GM21390 (cell line): Measurements from ENCODE around the gene JHY.
"Not testable (repeated sequence)": the region's sequence is repeated elsewhere in the genome, so short reads cannot be mapped to it uniquely, and the experiment has no call there.

ENCODE experiments used
- ATAC-seq: cut with Tn5 transposase; IDR thresholded peaks from one replicate; pipeline ENCODE4 v1.9.1; 2021; ENCODE audit not compliant: unreplicated experiment

The JHY gene

DNA sequence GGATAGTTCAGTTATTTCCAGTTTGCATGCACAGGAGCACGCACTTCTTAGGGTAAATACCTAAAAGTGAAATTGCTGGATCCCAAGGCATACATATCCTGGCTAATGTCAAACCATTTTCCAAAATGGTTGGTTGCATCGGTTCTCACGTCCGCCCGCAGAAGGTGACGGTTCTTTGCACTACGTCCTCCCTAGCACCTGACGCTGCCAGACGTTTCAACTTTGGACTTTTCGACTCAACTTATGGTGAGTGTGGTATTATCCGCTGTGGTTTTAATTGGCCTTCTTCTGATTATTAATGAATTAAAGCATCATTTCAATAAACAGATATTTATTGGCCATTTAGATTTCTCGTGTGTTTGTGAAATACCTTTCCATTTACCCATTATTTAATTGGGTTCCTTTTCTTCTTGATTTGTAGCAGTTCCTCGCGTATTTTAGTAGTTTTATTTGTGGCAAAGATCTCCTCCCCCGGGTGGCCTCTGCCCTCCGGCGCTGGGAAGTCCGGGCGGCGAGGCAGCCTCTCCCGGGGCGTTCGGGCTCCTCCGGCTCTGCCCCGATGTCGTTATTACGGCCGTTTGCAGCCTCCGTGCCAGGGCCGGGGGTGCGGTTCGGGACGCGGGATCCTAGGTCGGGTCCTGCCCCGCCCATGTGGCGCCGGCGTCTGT lies at the start of gene JHY:
TSS of gene JHY (plus strand) at position 571 of the 668 bp plus-strand sequence. CDS start 3,091 bp downstream, outside the sequence.
- ATAC-seq = no peak

GRCh38 chr11:122833846-122834464 lies 48.6 kb upstream of the JHY start:
- ATAC-seq = no peak

GRCh38 chr11:122836916-122837315 lies 45.6 kb upstream of the JHY start:
- no peak for ATAC-seq

- ATAC-seq = no peak
These were observed 44.8 kb upstream of the JHY start for GRCh38 chr11:122837528-122838346.

- ATAC-seq = peak; percentile 65
These were observed 39.0 kb upstream of the JHY start for GRCh38 chr11:122843281-122844141.

DNA sequence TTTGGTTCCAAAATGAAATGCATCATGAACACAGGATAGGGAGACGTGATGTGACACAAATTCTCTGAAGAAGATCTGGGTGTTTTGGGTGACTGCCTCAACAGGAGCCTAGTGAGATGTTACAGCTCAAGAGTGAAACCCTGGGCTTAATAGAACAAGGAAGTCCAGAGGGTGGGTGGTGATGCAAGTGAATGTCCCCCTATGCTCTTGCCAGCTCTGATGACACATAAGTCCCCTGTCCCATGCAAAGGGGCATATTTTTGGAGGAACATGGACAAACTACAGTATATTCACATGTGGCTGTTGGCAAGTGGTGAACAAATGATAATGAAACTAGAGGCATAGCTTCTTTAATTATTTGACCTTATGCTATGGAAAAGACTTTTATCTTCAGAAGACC lies 35.1 kb upstream of the JHY start:
- ATAC-seq = no peak

GRCh38 chr11:122848186-122848585 lies 34.4 kb upstream of the JHY start:
- no peak for ATAC-seq

DNA sequence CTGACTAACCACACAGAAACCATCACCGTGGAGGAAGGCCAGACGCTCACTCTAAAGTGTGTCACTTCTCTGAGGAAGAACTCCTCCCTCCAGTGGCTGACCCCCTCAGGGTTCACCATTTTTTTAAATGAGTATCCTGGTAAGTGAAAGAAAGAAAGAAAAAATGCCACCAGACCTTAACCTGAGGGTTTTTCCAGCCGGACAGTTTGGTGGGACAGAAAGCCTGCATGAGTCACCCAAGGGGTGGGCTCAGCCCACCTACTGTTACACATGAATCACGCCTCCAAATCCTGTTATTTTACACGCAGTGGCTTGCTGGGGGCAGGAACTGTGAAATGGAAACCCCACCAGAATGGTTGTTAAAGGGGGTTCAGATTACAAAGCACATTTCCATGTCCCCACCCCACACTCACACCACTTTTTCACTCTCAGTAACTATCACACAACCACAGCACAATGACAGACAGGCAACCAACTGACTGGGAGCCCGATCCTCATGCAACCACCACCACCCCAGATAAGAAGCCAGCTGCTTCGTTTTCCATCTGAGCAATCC lies 32.4 kb upstream of the JHY start:
- no peak for ATAC-seq

GRCh38 chr11:122851366-122851966 lies 31.1 kb upstream of the JHY start:
- peak; percentile 67 for ATAC-seq

DNA sequence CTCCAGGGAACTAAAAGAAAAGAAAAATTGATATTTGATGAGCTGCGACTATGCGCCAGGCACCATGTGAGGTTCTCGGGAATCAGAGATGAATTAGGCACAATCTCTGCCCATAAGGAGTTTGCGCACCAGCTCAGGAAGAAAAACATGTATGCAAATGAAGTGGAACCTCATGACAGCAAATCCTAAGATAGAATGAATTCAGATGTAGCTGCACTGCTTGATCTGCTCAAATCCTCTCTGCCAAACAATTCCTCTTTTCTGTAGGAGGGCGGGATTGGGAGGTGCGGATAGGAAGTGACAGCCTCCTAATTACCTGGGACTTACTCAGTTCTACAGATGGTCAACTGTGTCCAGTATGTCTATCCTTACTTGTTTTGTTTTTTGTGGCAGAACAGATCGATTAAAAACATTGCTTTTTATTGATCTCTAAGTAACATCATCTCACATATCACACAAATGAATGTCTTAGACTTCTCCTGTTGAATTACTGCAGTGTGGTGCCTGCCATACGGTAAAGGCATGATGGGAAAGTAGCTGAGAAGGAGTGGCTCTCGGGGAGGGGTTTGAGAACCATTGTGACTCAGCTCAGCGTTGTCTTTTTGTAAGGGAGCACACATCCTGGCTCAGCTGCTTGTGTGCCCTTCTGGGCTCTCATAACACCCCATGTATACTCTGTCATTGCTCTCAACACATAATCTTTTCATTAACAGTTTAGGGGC lies 30.3 kb upstream of the JHY start:
- no peak for ATAC-seq

DNA sequence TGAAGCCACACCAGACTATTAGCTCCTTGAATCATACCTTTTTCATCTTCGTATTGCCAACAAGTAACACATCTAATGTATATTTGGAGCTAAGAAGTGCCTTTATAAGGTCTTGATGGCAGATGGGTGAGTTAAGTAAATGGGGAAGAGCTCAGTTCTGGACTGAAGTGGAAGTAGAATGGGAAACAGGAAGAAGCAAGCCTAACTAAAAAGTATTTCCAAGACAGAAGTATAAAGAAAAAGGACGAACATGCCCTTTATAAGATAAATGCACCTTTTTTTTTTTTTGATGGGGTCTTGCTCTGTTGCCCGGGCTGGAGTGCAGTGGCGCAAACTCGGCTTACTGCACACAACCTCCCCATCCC lies 29.8 kb upstream of the JHY start:
- ATAC-seq = no peak

- no peak for ATAC-seq
These were observed 29.3 kb upstream of the JHY start for GRCh38 chr11:122853261-122853660.

DNA sequence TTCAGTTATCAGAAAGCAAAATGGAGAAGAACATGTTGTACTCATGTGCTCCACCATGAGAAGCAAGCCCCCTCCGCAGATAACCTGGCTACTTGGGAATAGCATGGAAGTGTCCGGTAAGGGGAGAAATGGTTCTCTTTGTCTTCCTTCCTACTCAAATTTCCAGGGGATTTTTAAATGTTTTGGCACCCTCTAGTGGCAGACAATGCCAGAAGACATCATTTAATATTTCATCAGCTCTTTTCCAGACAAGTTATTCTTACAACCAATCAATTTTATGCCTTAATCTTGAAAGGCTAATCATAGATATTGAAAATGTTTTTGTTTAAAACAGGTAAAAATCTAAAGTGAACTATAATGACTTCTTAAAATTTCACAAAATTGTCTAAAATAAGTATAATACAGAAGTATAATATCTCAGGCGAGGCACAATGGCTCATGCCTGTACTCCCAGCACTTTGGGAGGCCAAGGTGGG lies 28.6 kb upstream of the JHY start:
- ATAC-seq = no peak

DNA sequence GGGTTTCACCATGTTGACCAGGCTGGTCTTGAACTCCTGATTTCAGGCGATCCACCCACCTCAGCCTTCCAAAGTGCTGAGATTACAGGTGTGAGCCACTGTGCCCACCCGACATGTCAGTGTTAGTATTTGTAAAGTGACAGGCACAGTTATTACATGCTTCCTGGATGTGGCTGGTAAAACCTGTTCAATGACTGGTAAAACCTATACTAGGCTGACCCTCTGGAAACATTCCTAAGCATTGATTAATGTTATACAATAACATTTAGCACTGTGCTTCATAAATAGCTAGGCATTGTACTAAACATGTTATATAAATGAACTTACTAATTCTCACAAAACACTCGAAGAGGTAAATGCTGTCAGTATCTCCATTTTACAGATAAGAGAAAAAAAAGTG lies 20.9 kb upstream of the JHY start:
- ATAC-seq = no peak

DNA sequence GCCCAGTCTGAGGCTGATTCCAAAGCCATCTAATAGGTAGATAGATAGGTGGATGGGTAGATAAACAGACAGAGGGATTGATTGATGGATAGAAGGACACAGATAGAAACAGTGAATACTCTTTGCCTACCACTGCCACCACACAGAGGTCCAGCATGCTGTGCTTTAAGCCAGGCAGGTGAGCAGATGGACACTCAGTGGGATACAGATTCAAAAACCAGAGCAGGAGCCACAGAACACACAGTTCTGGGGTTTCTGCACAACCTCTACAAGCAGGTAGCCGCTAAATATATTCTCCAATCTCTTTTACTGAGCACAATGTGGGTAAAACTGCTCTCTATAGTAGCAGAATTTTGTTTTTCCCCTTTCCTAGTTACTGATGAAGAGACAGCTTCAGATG lies 20.5 kb upstream of the JHY start:
- no peak for ATAC-seq

DNA sequence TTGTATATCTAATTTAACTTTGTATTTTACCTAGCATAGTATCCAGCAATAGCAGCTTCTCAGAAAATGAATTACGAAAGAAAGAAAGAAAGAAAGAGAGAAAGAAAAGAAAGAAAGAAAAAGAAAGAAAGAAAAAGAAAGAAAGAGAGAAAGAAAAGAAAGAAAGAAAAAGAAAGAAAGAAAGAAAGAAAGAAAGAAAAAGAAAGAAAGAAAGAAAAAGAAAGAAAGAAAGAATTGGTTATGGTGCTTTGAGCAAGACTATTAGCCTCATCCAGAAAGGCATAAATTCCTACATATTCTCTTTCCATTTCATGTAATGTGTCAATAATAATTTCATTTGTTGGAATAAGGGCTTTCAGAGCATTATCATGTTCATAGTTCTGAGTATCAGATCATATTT lies 19.4 kb upstream of the JHY start:
- ATAC-seq = not testable (repeated sequence)

- no peak for ATAC-seq
These were observed 18.7 kb upstream of the JHY start for GRCh38 chr11:122863704-122864326.

DNA sequence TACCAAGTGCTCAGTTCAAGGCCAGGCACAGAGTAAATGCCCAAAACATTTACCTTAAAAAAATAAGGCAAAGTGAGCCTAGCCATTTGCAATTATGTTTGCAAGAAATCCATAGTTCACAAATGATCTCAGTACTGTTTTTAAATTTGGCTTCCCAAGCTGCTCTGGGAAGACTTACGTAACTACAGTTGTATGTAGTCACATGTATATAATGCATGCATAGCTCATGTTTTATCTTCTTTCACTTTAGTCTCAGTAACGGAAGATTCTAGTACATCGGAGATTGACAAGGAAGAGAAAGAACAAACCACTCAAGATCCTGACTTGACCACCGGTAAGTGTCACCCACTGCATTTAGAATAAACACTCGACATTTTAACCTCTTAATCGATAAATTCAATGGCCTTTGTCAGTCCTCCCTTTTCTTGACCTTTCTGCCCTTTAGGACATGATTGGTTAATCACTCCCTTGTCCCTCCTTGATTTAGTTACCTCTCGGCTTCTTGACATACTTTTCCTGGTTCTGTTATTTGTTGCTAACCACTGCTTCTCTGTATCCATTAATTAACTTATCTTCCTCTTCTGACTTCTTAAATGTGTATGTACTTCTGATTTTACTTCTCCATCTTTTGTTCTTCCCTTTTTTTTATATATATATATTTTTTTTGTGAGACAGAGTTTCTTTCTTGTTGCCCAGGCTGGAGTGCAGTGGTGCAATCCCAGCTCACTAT lies 18.0 kb upstream of the JHY start:
- no peak for ATAC-seq

DNA sequence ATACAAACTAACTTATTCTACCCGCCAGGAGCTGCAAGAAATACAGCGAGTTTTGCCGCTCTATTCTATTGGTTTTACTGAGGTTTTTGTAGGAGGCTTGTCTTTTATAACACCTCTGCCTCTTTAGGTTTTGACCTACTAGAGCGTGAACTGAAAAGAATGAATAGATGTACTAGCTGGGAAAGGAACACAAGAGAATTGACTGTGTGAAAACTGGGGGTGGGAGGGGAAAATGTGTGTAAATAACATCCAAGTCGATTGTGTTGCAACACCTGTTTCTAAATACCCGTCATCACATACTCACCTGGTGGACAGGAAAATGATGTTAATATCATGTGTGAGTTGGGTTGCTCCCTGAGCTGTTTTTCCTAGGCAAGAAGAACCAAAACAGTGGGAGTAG lies 12.9 kb upstream of the JHY start:
- ATAC-seq = no peak
